AG08395 (cell line): ENCODE data around the gene SCGB3A2.
"Not testable (repeated sequence)": the region's sequence is repeated elsewhere in the genome, so short reads cannot be mapped to it uniquely, and the experiment has no call there.

Source experiments
- DNase-seq: peaks from one replicate; pipeline ENCODE4 v3.0.0; 2012; ENCODE audit warnings: mixed read lengths, low spot score

Gene SCGB3A2

GRCh38 chr5:147863454-147864158 lies 14.9 kb upstream of the SCGB3A2 start:
- DNase-seq, result no peak

- DNase-seq, result no peak
Observed at GRCh38 chr5:147869112-147869511, 9.4 kb upstream of the SCGB3A2 start.

GRCh38 chr5:147869892-147870291 lies 8.6 kb upstream of the SCGB3A2 start:
- not testable (repeated sequence) for DNase-seq

GRCh38 chr5:147871980-147872549 lies 6.4 kb upstream of the SCGB3A2 start:
- DNase-seq, result not testable (repeated sequence)

GRCh38 chr5:147872744-147873435 lies 5.6 kb upstream of the SCGB3A2 start:
- not testable (repeated sequence) for DNase-seq

- not testable (repeated sequence) for DNase-seq
Observed at GRCh38 chr5:147874118-147874875, 4.2 kb upstream of the SCGB3A2 start.

GRCh38 chr5:147874910-147875367 lies 3.6 kb upstream of the SCGB3A2 start:
- DNase-seq, result no peak

- DNase-seq, result no peak
Observed at GRCh38 chr5:147876141-147876540, 2.4 kb upstream of the SCGB3A2 start.

GRCh38 chr5:147876626-147877025 lies 1.9 kb upstream of the SCGB3A2 start:
- DNase-seq, result no peak

GRCh38 chr5:147879784-147880183 lies 1.3 kb downstream of the SCGB3A2 start:
- DNase-seq, result no peak

- DNase-seq, result no peak
Observed at GRCh38 chr5:147880487-147880886, 2.0 kb downstream of the SCGB3A2 start.

GRCh38 chr5:147882586-147883313 lies 4.2 kb downstream of the SCGB3A2 start:
- DNase-seq, result no peak

- no peak for DNase-seq
Observed at GRCh38 chr5:147887026-147887627, 8.6 kb downstream of the SCGB3A2 start.

- DNase-seq, result no peak
Observed at GRCh38 chr5:147887930-147888329, 9.4 kb downstream of the SCGB3A2 start.

GRCh38 chr5:147892696-147893296 lies 14.3 kb downstream of the SCGB3A2 start:
- DNase-seq, result no peak

GRCh38 chr5:147893820-147894219 lies 15.3 kb downstream of the SCGB3A2 start:
- DNase-seq, result no peak

- DNase-seq, result no peak
Observed at GRCh38 chr5:147895864-147896263, 17.4 kb downstream of the SCGB3A2 start.

- DNase-seq, result no peak
Observed at GRCh38 chr5:147898875-147899401, 20.4 kb downstream of the SCGB3A2 start.

GRCh38 chr5:147901599-147902039 lies 23.1 kb downstream of the SCGB3A2 start:
- DNase-seq, result no peak

GRCh38 chr5:147902609-147903115 lies 24.2 kb downstream of the SCGB3A2 start:
- DNase-seq, result no peak
